Ammon's horn (tissue), 1 donor: Measurements from ENCODE around the gene TMEM147.
"Not testable (repeated sequence)": the region's sequence is repeated elsewhere in the genome, so short reads cannot be mapped to it uniquely, and the experiment has no call there.

Source experiments
- DNase-seq: peaks from one replicate; pipeline ENCODE4 v3.0.0-alpha.2; 2016; ENCODE audit warnings: low spot score

Gene TMEM147

GRCh38 chr19:35563207-35563829 is 17.9 kb downstream of the TMEM147 start, which contains the start of gene ATP4A:
Gene ATP4A (minus strand): TSS chr19:35563658. CDS start chr19:35563629, 29 bp downstream.
- no peak for DNase-seq

- DNase-seq, result no peak
Observed at GRCh38 chr19:35565016-35565856, 19.8 kb downstream of the TMEM147 start.

- no peak for DNase-seq
Observed at GRCh38 chr19:35566738-35567137, 21.3 kb downstream of the TMEM147 start.

- DNase-seq, result no peak
Observed at GRCh38 chr19:35569281-35569781, 23.9 kb downstream of the TMEM147 start.

GRCh38 chr19:35571406-35571965 is 26.1 kb downstream of the TMEM147 start:
- DNase-seq, result no peak

- no peak for DNase-seq
Observed at GRCh38 chr19:35577918-35578317, 32.5 kb downstream of the TMEM147 start.

GRCh38 chr19:35578707-35579106 is 33.3 kb downstream of the TMEM147 start:
- no peak for DNase-seq

- DNase-seq, result no peak
Observed at GRCh38 chr19:35582760-35583159, 37.3 kb downstream of the TMEM147 start.

GRCh38 chr19:35585848-35586247 is 40.4 kb downstream of the TMEM147 start, which contains the start of gene PMIS2:
Gene PMIS2 (plus strand): TSS chr19:35586173. CDS start chr19:35586260, 87 bp downstream.
- DNase-seq, result no peak

- DNase-seq, result no peak
Observed at GRCh38 chr19:35587321-35587720, 41.9 kb downstream of the TMEM147 start.

- no peak for DNase-seq
Observed at GRCh38 chr19:35590875-35591274, 45.4 kb downstream of the TMEM147 start.

GRCh38 chr19:35592226-35592625 is 46.8 kb downstream of the TMEM147 start:
- peak; percentile 40 for DNase-seq

- DNase-seq, result not testable (repeated sequence)
Observed at GRCh38 chr19:35595026-35595425, 49.6 kb downstream of the TMEM147 start.

- DNase-seq, result no peak
Observed at GRCh38 chr19:35595928-35596327, 50.5 kb downstream of the TMEM147 start.

GRCh38 chr19:35596366-35596999 is 51.1 kb downstream of the TMEM147 start:
- no peak for DNase-seq
